Smooth muscle cell of trachea (primary cell): ENCODE measurements around the gene AEN. TPM values are rescaled to one million over a fixed set of nuclear protein-coding genes. Genes with fewer than 3 reads are reported as not detected.

Experiments
- total RNA-seq: library from RNA; depleted of rRNA; stranded (reverse); fragments of >200 nt; gene quantifications from 2 replicates; pipeline ENCODE4 v1.2.1, GENCODE V29; 2014

The AEN gene, protein sequence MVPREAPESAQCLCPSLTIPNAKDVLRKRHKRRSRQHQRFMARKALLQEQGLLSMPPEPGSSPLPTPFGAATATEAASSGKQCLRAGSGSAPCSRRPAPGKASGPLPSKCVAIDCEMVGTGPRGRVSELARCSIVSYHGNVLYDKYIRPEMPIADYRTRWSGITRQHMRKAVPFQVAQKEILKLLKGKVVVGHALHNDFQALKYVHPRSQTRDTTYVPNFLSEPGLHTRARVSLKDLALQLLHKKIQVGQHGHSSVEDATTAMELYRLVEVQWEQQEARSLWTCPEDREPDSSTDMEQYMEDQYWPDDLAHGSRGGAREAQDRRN
- total RNA-seq = 42.6 and 76.3 TPM in 2 replicates

GRCh38 chr15:88620995-88621772 lies at the start of gene AEN:
Gene AEN, plus strand, starts transcription at chr15:88621340. Its CDS starts 4,870 bp downstream, at chr15:88626210.

DNA sequence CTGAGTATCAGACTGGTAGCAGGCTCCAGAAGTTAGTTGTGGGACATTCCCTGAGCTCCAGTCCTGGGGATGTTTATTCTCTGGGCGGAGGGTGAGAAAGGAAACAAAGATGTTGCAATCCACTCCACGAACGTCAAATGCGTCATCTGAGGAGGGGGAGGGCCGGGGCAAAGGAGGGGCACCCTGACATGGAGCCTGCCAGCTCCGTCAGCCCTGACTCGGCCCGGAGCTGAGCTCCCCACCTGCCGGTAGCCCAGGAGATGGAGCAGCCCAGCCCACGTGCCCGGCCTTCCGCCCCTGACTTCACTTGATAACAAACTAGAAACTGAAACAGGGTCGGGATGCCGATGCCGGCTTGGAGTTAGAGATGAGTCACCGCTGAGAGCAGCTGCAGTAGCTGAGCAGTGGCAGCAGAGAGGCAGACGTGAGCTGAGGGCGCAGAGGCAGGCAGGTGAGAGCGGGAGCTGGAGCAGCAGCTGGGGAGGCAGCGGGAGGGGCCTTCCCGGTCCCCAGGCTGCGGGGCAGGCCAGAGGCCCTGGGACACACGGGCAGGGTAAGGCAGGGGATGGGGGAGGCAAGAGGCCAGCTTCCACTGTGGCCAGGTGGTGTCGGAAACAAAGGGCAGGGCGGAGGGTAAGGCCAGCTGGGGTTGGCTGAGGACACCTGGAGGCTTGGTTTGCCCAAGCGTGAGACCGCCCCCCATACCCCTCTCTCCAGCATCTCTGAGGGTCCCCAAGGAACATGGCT lies 17.7 kb downstream of the AEN start, which contains the start of gene ISG20:
ISG20 (plus strand) TSS at position 391 of the 747 bp plus-strand sequence; CDS start at position 742, 351 bp downstream.

Other genes starting within 250 kb of the AEN start
- gene MRPL46, start 154.0 kb upstream of the AEN start, total RNA-seq = 11.6 and 19.3 TPM in 2 replicates
- 23.3 and 40.4 TPM in 2 replicates for gene MRPS11, start 153.6 kb upstream of the AEN start, total RNA-seq
- 6.6 and 8.1 TPM in 2 replicates for gene DET1, start 74.7 kb upstream of the AEN start, total RNA-seq
- 2.5 and 4.8 TPM in 2 replicates for gene ISG20, start 17.7 kb downstream of the AEN start, total RNA-seq
- under 0.01 and 3.6 TPM in 2 replicates for gene ACAN, start 182.1 kb downstream of the AEN start, total RNA-seq